Hepatocyte (in vitro differentiated cells): ENCODE results near the gene PWP2. TPM values are rescaled to one million over a fixed set of nuclear protein-coding genes. Genes with fewer than 3 reads are reported as not detected.
"Not testable (repeated sequence)": the region's sequence is repeated elsewhere in the genome, so short reads cannot be mapped to it uniquely, and the experiment has no call there.

Source experiments
- DNase-seq: peaks from one replicate; pipeline ENCODE4 v3.0.0-alpha.2; 2016; ENCODE audit warnings: low spot score
- H2AFZ ChIP-seq: fragments of 200-600 bp; sonication (generic); 2 replicates; pipeline ENCODE4 v1.6.0; 2016; ENCODE audit warnings: antibody characterized with exemption, mild to moderate bottlenecking
- H3K27ac ChIP-seq: fragments of 200-600 bp; sonication (generic); 2 replicates; pipeline ENCODE4 v1.5.1; 2016; ENCODE audit warnings: mild to moderate bottlenecking
- H3K27me3 ChIP-seq: fragments of 200-600 bp; sonication (generic); 2 replicates; pipeline ENCODE4 v1.6.1; 2016
- H3K36me3 ChIP-seq: fragments of 200-600 bp; sonication (generic); replicated peaks from 2 replicates; pipeline ENCODE4 v1.5.1; 2016; ENCODE audit warnings: low read depth; ENCODE audit not compliant: insufficient read depth
- H3K4me1 ChIP-seq: fragments of 200-600 bp; sonication (generic); 2 replicates; pipeline ENCODE4 v1.5.1; 2016; ENCODE audit warnings: mild to moderate bottlenecking, moderate library complexity; ENCODE audit not compliant: insufficient read depth
- H3K4me2 ChIP-seq: fragments of 200-600 bp; sonication (generic); 2 replicates; pipeline ENCODE4 v1.6.0; 2016
- H3K4me3 ChIP-seq: fragments of 200-600 bp; sonication (generic); 2 replicates; pipeline ENCODE4 v1.5.1; 2016; ENCODE audit warnings: mild to moderate bottlenecking
- H3K79me2 ChIP-seq: fragments of 200-600 bp; sonication (generic); 2 replicates; pipeline ENCODE4 v1.6.0; 2017; ENCODE audit warnings: mild to moderate bottlenecking
- H3K9me2 ChIP-seq: fragments of 200-600 bp; sonication (generic); replicated peaks from 2 replicates; pipeline ENCODE4 v1.6.0; 2017; ENCODE audit warnings: mild to moderate bottlenecking; ENCODE audit not compliant: insufficient read depth
- H3K9me3 ChIP-seq: fragments of 200-600 bp; sonication (generic); 2 replicates; pipeline ENCODE4 v1.5.1; 2016; ENCODE audit warnings: low read depth, mild to moderate bottlenecking
- H4K20me1 ChIP-seq: fragments of 200-600 bp; sonication (generic); 2 replicates; pipeline ENCODE4 v1.6.0; 2016; ENCODE audit warnings: mild to moderate bottlenecking; ENCODE audit not compliant: insufficient read depth, poor library complexity, severe bottlenecking
- WGBS: methylation state at CpG from one replicate; pipeline ENCODE4 v1.1.6; 2016; ENCODE audit warnings: low lambda C conversion rate; ENCODE audit errors: missing lambda C conversion rate; 5-methylcytosine and 5-hydroxymethylcytosine counted together
- polyA plus RNA-seq: library from polyadenylated mRNA; unstranded; fragments of >200 nt; fragmentation: Nextera tagmentation; extraction: Ambion mirVana; gene quantifications from 2 replicates; pipeline ENCODE4 v1.2.1, GENCODE V29; 2016
- total RNA-seq: library from RNA; depleted of rRNA; stranded (reverse); fragments of >200 nt; gene quantifications from 2 replicates; pipeline ENCODE4 v1.2.3, GENCODE V29; 2014

The PWP2 gene
- total and polyA plus RNA-seq, 2 experiments from 2014 or later, result 0.36 to 1.3 TPM

DNA sequence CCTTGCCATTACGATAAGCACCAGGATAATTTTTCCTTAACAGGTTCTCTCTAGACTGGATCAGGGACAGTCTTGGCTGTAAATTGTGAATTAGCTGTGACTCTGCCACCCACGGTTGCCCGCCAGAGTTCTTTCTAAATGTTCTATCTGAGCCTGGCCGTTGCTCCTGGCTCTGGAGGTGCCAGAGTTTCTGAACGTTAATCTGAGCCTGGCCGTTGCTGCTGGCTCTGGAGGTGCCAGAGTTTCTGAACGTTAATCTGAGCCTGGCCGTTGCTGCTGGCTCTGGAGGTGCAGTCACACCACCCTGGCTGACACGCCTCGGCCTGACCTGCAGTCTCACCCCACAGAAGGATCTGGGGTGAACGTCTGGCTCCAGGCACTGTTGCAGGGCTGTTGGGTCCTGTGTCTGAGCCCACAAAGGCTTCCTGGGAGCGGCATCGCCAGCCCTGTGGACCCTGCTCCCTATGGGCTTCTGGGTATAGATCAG is 56.0 kb downstream of the PWP2 start:
- WGBS, result no CpG with 5 or more reads among the region's 13 CpGs
- not testable (repeated sequence) for H3K9me2 ChIP-seq, H3K36me3 ChIP-seq, H2AFZ ChIP-seq, H3K27me3 ChIP-seq, H3K4me2 ChIP-seq, H3K27ac ChIP-seq, H3K79me2 ChIP-seq, H3K4me1 ChIP-seq, H3K4me3 ChIP-seq, DNase-seq, H4K20me1 ChIP-seq, H3K9me3 ChIP-seq

- not testable (repeated sequence) for DNase-seq, H3K4me3 ChIP-seq, H3K9me2 ChIP-seq, H3K79me2 ChIP-seq, H2AFZ ChIP-seq, H3K9me3 ChIP-seq, H3K27ac ChIP-seq, H3K27me3 ChIP-seq, H3K4me1 ChIP-seq, H3K4me2 ChIP-seq, H4K20me1 ChIP-seq, H3K36me3 ChIP-seq
- no CpG with 5 or more reads among the region's 15 CpGs for WGBS
Measured at GRCh38 chr21:44165933-44166332, 58.7 kb downstream of the PWP2 start.

DNA sequence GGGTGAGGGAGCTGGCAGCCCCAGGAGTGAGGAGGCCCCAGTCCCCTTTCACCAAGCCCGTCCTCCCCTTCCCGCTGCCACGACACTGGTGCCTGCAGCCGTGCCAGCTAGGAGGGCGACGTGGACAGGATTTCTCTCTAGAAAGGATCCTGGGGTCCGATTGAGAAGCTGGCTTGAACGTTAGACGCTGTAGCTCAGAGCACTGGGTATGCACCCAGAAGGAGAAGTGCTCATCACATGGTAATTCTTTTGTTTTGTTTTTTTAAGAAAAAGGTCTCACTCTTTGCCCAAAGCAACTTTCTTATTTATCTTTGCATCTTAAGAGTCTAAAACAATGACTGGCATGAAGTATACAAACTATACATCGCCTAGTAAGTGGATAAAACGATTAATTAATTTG is 60.3 kb downstream of the PWP2 start:
- WGBS, result no CpG with 5 or more reads among the region's 11 CpGs
- H3K36me3 ChIP-seq, H3K79me2 ChIP-seq, H3K4me3 ChIP-seq, H3K27ac ChIP-seq, H3K9me3 ChIP-seq, H3K4me1 ChIP-seq, H4K20me1 ChIP-seq, H2AFZ ChIP-seq, DNase-seq, H3K27me3 ChIP-seq, H3K4me2 ChIP-seq, H3K9me2 ChIP-seq: not testable (repeated sequence)

- H3K4me3 ChIP-seq, H3K9me2 ChIP-seq, H4K20me1 ChIP-seq, H3K36me3 ChIP-seq, H3K4me2 ChIP-seq, H3K9me3 ChIP-seq, H3K27ac ChIP-seq, H2AFZ ChIP-seq, H3K27me3 ChIP-seq, H3K4me1 ChIP-seq, DNase-seq, H3K79me2 ChIP-seq: not testable (repeated sequence)
- no CpG with 5 or more reads among the region's 10 CpGs for WGBS
Measured at GRCh38 chr21:44170326-44170725, 63.1 kb downstream of the PWP2 start.

DNA sequence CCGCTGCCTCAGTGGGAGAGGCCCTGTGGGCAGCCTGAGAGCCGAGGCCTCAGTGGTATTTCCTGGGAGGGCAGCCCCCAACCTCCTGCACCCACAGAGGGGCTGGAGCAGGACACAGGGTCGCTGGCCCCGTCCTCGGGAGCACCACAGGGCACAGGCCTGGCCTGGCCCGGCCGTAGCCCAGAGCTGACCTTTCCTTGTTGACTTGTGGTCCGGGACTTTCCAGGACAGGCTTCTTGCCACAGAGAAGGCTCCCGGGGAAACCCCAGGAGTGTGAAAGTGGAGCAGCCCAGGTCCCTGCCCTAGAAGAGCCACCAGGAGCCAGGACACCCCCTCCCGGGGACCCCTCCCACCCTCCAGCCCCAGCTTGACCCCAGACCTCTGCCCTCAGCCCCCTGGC is 63.7 kb downstream of the PWP2 start:
- not testable (repeated sequence) for H3K9me2 ChIP-seq, H3K4me2 ChIP-seq, H3K9me3 ChIP-seq, H4K20me1 ChIP-seq, DNase-seq, H2AFZ ChIP-seq, H3K27ac ChIP-seq, H3K4me1 ChIP-seq, H3K27me3 ChIP-seq, H3K79me2 ChIP-seq, H3K4me3 ChIP-seq, H3K36me3 ChIP-seq
- WGBS, result 83% methylated on average over 2 of the region's 10 CpGs

DNA sequence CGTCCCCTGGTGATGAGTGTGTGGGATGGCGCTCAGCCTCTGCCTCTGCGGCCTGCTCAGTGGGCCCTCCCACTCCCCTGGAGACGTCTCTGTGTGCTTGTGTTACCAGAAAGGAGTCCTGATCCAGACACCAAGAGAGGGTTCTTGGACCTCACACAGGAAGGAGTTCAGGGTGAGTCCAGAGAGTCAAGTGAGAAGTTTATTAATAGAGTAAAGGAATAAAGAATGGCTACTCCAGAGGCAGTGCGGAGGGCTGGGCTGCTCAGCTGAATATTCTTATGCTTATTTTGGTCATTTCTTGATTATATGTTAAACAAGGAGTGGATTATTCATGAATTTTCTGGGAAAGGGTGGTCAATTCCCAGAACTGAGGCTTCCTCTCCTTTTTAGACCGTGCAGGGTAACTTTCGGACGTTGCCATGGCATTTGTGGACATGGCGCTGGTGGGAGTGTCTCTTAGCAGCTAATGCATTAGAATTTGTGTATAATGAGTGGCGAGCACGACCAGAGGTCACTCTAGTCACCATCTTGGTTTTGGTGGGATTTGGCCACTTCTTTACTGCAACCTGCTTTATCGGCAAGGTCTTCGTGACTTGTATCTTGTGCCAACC is 64.9 kb downstream of the PWP2 start:
- no CpG with 5 or more reads among the region's 13 CpGs for WGBS
- not testable (repeated sequence) for H3K27me3 ChIP-seq, H3K9me3 ChIP-seq, H3K4me1 ChIP-seq, H4K20me1 ChIP-seq, H3K27ac ChIP-seq, H3K4me2 ChIP-seq, DNase-seq, H3K79me2 ChIP-seq, H3K9me2 ChIP-seq, H2AFZ ChIP-seq, H3K36me3 ChIP-seq, H3K4me3 ChIP-seq

DNA sequence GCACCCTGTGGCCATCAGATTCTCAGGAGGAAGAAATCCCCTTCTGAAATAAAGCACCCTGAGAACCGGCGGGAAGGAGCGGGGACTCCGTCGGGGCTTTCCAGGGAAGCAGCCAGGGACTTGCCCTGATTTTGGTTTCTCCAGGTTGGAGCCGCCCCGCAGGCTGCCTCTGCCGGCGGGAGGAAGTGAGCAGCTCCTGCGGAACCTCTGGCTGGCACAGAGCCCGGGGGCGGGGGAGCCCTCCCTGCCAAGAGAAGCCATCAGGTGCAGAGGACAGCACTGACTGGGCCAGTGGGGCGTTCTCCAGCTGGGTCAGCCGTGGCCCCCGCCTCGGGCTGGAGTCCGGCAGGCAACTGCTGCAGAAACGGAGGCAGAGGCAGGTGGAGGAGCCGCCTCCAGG is 65.5 kb downstream of the PWP2 start:
- not testable (repeated sequence) for H4K20me1 ChIP-seq, H3K27me3 ChIP-seq, H3K36me3 ChIP-seq, H3K4me2 ChIP-seq, H3K9me2 ChIP-seq, H3K4me1 ChIP-seq, H3K27ac ChIP-seq, H2AFZ ChIP-seq, DNase-seq, H3K9me3 ChIP-seq, H3K4me3 ChIP-seq, H3K79me2 ChIP-seq
- WGBS, result no CpG with 5 or more reads among the region's 19 CpGs

- H4K20me1 ChIP-seq, H3K27ac ChIP-seq, DNase-seq, H3K36me3 ChIP-seq, H3K9me3 ChIP-seq, H3K4me1 ChIP-seq, H2AFZ ChIP-seq, H3K4me2 ChIP-seq, H3K79me2 ChIP-seq, H3K27me3 ChIP-seq, H3K9me2 ChIP-seq, H3K4me3 ChIP-seq: not testable (repeated sequence)
- no CpG with 5 or more reads among the region's 17 CpGs for WGBS
Measured at GRCh38 chr21:44175189-44175588, 68.0 kb downstream of the PWP2 start.

DNA sequence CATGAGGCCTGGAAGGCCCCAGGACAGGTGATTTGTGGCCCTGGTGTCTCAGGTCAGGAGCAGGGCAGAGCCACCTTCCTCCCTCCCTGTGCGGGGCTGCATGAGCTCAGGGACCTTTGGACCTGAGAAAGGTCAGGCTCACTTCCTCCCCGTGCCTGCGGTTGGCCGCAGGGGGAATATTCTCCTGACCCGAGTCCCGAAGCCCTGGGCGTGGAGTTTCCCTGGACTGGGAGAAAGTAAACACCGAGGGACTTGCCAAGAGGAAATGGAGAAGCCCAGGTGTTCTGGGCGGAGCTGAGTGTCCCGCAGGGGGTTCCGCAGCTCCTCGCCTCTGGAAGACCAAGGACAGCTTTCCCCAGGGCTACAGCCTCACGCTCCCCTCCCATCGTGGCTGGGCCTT is 68.9 kb downstream of the PWP2 start:
- not testable (repeated sequence) for H3K4me1 ChIP-seq, DNase-seq, H3K27me3 ChIP-seq, H2AFZ ChIP-seq, H3K9me2 ChIP-seq, H3K36me3 ChIP-seq, H3K9me3 ChIP-seq, H3K79me2 ChIP-seq, H4K20me1 ChIP-seq, H3K27ac ChIP-seq, H3K4me3 ChIP-seq, H3K4me2 ChIP-seq
- no CpG with 5 or more reads among the region's 14 CpGs for WGBS
